BJ (cell line): Measurements from ENCODE around the gene HEATR1. TPM values are rescaled to one million over a fixed set of nuclear protein-coding genes. Genes with fewer than 3 reads are reported as not detected.
"Not testable (repeated sequence)": the region's sequence is repeated elsewhere in the genome, so short reads cannot be mapped to it uniquely, and the experiment has no call there.

ENCODE experiments used
- CTCF ChIA-PET: fragments of 350-600 bp; formaldehyde crosslinking; extraction: SDS; loops from one replicate; lab custom pipeline; 2021; ENCODE audit warnings: antibody characterized with exemption, inconsistent platforms; lab: Yijun Ruan, JAX
- POLR2A ChIA-PET: fragments of 300-600 bp; sonication (Branson Sonifier 250); formaldehyde crosslinking; extraction: SDS; loops from one replicate; lab custom pipeline; 2021; ENCODE audit warnings: antibody characterized with exemption; lab: Charles Lee
- DNase-seq: peaks from one replicate; pipeline ENCODE4 v3.0.0-alpha.2; 2011; ENCODE audit warnings: low read depth
- H3K27me3 ChIP-seq: 2 replicates; pipeline ENCODE4 v1.6.0; 2011; ENCODE audit warnings: low read length; ENCODE audit not compliant: control insufficient read depth, insufficient read depth
- H3K36me3 ChIP-seq: 2 replicates; pipeline ENCODE4 v1.5.1; 2011; ENCODE audit warnings: low read length; ENCODE audit not compliant: control insufficient read depth, insufficient read depth
- H3K4me3 ChIP-seq: 2 replicates; pipeline ENCODE4 v1.5.1; 2011; ENCODE audit warnings: low read depth, mild to moderate bottlenecking, control low read depth, low read length
- polyA plus RNA-seq: library from polyadenylated mRNA; depleted of rRNA; stranded (reverse); fragments of >200 nt; gene quantifications from 2 replicates; pipeline ENCODE4 v1.2.3, GENCODE V29; 2011
- TF ChIP-seq, protein P1 (sequence below): IDR thresholded peaks from 2 replicates; pipeline ENCODE4 v1.5.1; 2011; ENCODE audit warnings: low read depth, mild to moderate bottlenecking, control low read depth, inconsistent platforms, low read length, moderate library complexity; ENCODE audit not compliant: insufficient read depth

The HEATR1 gene
- polyA plus RNA-seq, 1 experiment, result 11.4 TPM

DNA sequence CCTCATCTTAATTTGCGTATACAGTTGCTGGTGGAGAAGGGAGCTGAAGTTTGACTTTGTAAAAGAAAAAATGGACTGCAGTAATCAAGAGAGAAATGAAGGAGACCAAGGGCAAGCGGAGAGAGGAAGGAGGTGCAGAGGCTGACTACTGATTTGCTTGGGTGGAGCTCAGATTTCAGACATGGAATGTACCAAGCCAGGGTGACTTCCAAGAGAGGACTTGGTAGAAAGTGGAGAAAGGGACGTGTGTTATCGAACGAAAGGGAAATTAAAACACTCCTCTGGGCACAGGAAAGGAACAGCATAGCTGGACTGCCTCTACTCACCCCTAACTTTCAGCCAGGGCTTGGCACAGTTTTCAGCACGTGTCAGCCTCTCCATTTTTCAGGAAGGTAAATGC is 15.1 kb upstream of the HEATR1 start:
- POLR2A ChIA-PET, result no interaction called here
- Histone ChIP-seq H3K36me3 (no peaks in the 10 kb centered on the region), H3K27me3 (no peaks in the 10 kb centered on the region; the same call in 1 of the 2 replicates), H3K4me3 (no peak overlapping the region)
- TF ChIP-seq, protein P1, sequence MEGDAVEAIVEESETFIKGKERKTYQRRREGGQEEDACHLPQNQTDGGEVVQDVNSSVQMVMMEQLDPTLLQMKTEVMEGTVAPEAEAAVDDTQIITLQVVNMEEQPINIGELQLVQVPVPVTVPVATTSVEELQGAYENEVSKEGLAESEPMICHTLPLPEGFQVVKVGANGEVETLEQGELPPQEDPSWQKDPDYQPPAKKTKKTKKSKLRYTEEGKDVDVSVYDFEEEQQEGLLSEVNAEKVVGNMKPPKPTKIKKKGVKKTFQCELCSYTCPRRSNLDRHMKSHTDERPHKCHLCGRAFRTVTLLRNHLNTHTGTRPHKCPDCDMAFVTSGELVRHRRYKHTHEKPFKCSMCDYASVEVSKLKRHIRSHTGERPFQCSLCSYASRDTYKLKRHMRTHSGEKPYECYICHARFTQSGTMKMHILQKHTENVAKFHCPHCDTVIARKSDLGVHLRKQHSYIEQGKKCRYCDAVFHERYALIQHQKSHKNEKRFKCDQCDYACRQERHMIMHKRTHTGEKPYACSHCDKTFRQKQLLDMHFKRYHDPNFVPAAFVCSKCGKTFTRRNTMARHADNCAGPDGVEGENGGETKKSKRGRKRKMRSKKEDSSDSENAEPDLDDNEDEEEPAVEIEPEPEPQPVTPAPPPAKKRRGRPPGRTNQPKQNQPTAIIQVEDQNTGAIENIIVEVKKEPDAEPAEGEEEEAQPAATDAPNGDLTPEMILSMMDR, result no peak
- CTCF ChIA-PET, result interaction anchor here (1.3 kb wide), 1 partner anchor 15 kb away, joined by 3 read pairs; the partner anchor contains the start of gene HEATR1
- no peak for DNase-seq

- no peaks in the 10 kb centered on the region; the same call in 1 of the 2 replicates for H3K27me3 ChIP-seq
- no peaks in the 10 kb centered on the region for H3K36me3 ChIP-seq
- ChIA-PET CTCF (no interaction called here), POLR2A (no interaction called here)
- DNase-seq, result no peak
- H3K4me3 ChIP-seq, result no peak overlapping the region
- TF ChIP-seq, protein P1, result no peak
Measured at GRCh38 chr1:236618507-236618906, 14.2 kb upstream of the HEATR1 start.

- H3K4me3 ChIP-seq, result no peak overlapping the region
- no peaks in the 10 kb centered on the region for H3K36me3 ChIP-seq
- ChIA-PET POLR2A (no interaction called here), CTCF (no interaction called here)
- no peaks in the 10 kb centered on the region; the same call in 1 of the 2 replicates for H3K27me3 ChIP-seq
- DNase-seq, result no peak
- TF ChIP-seq, protein P1, result no peak
Measured at GRCh38 chr1:236615399-236616148, 11.3 kb upstream of the HEATR1 start.

DNA sequence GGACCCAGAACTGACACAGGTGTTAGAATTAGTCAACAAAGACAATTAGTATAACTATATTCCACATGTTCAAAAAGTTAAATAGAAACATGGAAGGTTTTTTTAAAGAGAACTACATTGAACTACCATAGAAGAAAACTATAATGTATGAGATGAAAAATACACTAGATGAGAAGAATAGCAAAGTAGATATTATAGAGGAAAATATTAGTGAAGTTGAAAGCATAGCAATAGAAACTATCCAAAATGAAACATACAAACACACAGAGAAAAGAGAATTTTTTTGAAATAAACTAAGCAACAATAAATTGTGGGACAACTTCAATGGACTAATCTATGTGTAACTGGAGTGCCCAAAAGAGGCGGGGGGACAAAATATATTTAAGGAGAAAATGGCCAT is 8.0 kb upstream of the HEATR1 start:
- TF ChIP-seq, protein P1, result no peak
- no peak overlapping the region for H3K4me3 ChIP-seq
- no peaks in the 10 kb centered on the region for H3K36me3 ChIP-seq
- no peaks in the 10 kb centered on the region; the same call in 1 of the 2 replicates for H3K27me3 ChIP-seq
- ChIA-PET POLR2A (no interaction called here), CTCF (no interaction called here)
- DNase-seq, result no peak

- H3K36me3 ChIP-seq, result no peaks in the 10 kb centered on the region
- TF ChIP-seq, protein P1, result peak; percentile 57
- H3K4me3 ChIP-seq, result no peak overlapping the region
- no peak for DNase-seq
- no peaks in the 10 kb centered on the region for H3K27me3 ChIP-seq
- ChIA-PET CTCF (interaction anchor here (1.1 to 1.5 kb wide), 6 partner anchors 16 to 953 kb away, joined by 3 to 6 read pairs (median 3); no protein-coding TSS in a partner anchor), POLR2A (no interaction called here)
Measured at GRCh38 chr1:236608930-236609726, 4.8 kb upstream of the HEATR1 start.

- POLR2A ChIA-PET, CTCF ChIA-PET: not testable (repeated sequence)
Measured at GRCh38 chr1:236607597-236607996, 3.3 kb upstream of the HEATR1 start.

More at GRCh38 chr1:236607597-236607996, 3.3 kb upstream of the HEATR1 start:
- H3K27me3 ChIP-seq, H3K4me3 ChIP-seq, H3K36me3 ChIP-seq, DNase-seq: not testable (repeated sequence)
